Measurements from ENCODE around the gene FAT2. TPM values are rescaled to one million over a fixed set of nuclear protein-coding genes. Genes with fewer than 3 reads are reported as not detected.

FAT2 gene
- polyA plus RNA-seq, 3 donors = 4.6 to 9.4 (median 8.8) TPM

DNA sequence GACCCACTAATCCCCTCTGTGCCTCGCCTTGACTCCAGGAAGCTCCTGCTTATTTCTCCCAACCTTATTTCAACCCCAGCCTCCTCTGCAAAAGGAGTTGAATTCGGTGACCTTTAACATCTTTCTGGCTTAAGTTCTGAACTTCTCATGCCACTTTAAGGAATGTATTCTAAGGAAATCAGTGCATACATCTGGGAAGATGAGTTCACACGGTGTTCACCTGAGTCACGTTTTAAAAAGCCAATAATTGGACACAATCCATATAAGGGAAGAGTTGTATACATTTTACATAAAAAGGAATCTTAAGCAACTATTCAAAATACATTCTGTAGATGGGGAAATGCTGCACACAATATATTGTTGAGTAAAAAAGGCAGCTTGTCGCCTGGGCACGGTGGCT is 33.2 kb downstream of the FAT2 start:
- DNase-seq (ENCODE audit: low read depth in 3 of 3, low spot score in 2 of 3) = no peak

DNA sequence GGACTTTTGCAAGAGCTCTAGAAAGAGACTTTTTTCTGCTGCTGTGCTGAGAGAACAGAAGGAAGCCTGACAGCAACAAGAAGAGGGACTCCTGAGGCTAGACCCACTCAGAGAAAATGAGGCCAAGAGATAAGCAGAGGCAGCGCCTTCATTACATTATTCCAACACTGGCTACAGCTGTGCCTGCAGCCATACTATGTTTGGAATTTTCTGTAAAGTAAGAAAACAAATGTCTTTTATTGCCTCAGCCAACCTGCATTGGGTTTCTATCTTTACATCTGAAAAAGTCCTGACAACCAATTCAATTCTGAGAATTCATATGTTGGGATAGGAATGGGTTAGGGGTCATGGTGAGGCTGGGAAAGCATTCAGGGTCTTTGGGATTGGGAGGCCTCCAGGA is 33.7 kb downstream of the FAT2 start:
- no peak for DNase-seq (ENCODE audit: low read depth in 3 of 3, low spot score in 2 of 3)

DNA sequence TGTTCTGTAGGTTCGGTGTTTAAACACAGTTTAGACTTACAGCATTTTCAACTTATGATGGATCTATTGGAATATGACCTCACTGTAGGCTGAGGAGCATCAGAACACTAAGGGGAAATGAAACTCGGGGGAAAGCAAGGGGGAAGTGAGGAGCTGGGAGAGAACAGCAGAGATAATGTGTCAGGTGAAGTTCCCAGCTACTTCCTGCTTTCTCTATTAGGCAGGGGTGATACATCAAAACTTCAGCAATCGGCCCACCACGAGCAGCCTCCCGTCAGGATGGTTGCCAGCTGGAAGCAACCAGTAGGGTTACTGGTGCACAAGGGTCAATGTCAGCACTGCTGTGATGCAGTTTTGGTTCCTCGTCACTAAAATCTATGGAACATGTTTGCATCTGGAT is 34.3 kb downstream of the FAT2 start:
- DNase-seq (ENCODE audit: low read depth in 3 of 3, low spot score in 2 of 3) = no peak

DNA sequence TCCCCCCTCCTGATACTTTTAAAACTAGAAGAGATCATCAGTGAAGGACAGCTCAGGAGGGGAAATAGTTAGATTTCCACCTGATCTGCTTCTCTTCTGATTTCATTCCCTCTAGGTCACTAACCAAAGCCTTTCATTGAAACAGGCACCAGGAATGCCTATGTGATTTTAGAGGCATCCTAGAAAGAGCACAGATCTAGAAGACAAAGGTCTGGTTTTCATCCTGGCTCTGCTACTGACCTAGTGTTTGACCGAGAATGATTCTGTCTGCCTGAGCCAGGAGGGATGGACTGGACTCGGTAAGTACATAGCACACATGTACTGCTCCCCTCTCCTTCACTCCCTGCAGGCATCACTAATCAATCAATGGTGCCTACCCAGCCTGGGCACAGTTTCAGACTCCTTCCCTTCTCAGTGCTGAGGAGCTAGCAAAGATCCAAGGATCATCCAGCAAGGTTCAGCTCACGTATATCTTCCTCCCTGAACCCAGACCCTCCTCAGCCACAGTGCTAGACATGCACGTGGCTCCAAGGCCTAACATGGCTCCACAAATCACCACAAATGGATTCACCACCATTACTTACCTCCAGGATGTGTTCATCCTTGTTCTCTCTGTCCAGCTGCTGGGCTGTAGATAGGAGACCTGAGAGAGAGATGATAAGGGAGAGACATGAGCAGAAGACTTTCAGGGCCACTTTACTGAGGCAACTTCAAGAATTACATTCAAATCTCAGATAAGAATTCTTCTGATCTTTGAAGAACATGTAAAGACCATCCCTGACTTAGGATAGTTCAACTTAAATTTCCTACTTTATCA is 35.2 kb downstream of the FAT2 start:
- no peak for DNase-seq (ENCODE audit: low read depth in 3 of 3, low spot score in 2 of 3)

DNA sequence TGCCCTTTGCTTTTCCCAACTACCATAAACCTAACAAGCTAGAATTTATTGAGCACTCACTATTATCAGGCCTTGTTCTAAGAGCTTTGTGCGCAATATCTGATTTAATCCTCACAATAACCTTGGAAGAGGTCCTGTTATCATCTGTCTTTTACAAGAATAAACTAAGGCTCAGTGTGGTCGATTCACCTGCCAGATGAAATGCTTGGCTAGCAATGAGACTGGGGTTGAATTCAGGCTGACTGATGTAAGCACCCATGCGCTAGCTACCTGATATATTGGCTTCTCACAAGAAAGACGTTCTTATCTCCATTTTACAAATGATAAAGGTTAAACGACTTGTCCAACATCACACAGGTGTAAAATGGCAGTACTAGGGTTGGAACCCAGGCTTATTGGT is 37.4 kb downstream of the FAT2 start:
- DNase-seq (ENCODE audit: low read depth in 3 of 3, low spot score in 2 of 3) = no peak

DNA sequence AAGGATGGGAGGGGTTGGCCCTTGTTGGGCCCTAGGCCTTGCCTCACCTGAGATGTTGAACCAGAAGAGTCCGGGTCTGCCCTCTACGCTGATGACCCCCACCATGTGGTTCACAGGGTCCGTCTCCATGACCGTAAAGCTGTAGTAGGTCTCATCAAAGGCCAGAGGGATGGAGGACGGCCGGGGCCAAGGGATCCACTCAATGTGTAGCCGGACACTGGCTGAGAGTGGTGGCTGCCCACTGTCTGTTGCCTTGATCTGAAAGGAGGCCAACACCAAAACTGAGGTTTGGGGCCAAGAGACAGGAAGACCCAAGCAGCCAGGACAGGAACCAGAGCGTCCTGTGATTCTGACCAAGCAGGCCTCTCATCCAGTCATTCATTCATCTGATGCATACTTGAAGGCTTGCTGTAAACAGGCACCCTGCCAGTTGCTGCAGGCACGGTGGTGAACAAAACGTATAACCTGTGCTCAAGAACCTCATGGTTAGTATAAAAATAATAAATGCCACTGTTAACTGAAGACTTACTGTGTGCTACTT is 37.9 kb downstream of the FAT2 start:
- no peak for DNase-seq (ENCODE audit: low read depth in 3 of 3, low spot score in 2 of 3)

DNA sequence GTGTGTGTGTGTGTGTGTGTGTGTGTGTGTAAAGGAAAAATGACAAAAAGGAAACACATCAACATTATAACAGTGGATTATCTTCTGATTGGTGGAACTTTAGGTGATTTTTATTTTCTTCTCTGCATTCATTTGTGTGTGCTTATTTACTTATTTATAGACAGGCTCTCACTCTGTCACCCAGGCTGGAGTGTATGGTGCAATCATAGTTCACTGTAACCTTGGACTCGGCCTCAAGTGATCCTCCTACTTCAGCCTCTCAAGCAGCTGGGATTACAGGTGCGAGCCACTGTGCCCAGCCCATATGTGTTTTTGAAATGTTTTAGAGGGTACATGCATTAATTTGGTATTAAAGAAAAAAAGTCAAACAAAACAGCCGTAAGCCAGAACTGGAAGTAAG is 39.1 kb downstream of the FAT2 start:
- no peak for DNase-seq (ENCODE audit: low read depth in 3 of 3, low spot score in 2 of 3)

DNA sequence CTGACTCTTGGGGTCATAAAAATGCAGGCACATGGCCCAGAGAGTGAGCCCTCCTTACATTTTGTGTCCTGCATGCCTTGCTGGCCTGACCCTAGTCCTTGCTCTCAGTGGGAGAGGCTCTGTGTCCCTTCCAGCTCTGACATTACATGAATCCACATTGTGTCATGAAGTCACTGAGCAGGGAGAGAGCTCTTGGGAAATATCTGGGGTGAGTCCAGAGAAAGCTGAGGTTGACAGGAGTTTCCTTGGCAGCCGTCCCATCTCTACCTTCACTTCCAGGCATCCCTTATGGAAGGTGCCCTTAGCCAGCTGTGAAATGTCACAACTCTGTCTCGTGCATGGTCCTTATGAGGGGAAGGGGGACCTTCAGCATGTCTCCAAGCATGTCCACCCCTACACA is 41.0 kb downstream of the FAT2 start:
- DNase-seq (ENCODE audit: low read depth in 3 of 3, low spot score in 2 of 3) = no peak

DNA sequence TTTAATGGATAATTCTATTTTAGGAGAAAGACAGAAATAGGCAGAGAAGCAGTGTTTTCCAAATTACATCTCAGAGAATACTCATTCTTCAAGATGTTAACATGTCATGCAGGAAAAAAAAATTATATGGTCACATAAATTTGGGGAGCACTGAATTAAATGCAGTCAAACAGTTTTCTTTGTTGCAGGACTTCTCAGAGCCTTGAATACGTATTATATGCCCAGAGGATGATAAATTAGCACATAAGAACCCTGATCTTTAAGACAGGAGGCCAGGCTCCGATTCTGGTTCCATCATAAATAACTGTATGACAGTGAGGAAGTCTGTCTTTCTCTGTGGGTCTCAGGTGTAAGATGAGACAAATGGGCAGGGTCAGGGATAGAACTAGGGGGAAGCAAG is 41.4 kb downstream of the FAT2 start:
- no peak for DNase-seq (ENCODE audit: low read depth in 3 of 3, low spot score in 2 of 3)

DNA sequence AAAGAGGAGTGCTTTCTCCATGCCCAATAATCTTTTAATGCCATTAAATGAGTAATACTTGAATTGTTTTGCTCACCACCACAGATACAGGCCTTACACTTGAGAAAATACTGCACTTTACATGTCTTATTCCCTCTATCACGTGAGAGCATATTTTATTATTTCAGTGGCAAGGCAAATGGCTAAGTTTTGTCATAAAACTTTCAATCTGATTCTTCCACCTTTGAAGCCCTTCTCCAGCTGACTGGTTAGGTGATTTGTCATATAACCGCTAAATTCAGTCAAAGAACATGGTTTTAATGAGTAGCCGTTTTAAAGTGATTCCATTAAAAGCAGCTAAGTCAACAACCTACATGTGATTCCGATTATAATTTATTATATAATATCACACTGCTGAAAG is 43.8 kb downstream of the FAT2 start:
- DNase-seq (ENCODE audit: low read depth in 3 of 3, low spot score in 2 of 3) = no peak

DNA sequence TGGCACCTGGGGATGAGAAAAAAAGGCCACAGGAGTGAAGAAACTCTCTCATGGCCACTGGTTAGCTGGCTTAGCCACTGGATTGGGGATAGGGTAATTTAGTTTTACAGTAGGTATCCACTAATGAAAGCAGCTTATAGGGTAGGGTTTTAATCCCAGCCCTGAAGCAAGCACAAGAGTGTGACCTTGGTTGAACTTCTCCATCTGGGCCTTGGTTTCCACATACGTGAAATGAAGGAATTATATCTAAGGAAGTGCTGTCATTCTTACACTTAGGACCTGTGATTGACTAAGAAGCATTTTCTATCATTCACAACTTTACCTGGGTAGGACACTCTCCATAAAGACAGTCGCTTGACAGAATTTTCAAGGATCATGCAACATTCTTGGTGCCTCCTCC is 49.6 kb downstream of the FAT2 start:
- DNase-seq (ENCODE audit: low read depth in 3 of 3, low spot score in 2 of 3) = no peak

Other genes with a start within 250 kb of the FAT2 start
- 1 to 10 TPM; 5.7 to 7.4 (median 6.2) TPM for gene SLC36A2, start 243.8 kb downstream of the FAT2 start, polyA plus RNA-seq (ENCODE audit: insufficient read length in 3 of 3)
- gene SLC36A1, start 143.7 kb downstream of the FAT2 start, polyA plus RNA-seq (ENCODE audit: insufficient read length in 3 of 3) = 1 to 10 TPM; 6.8 to 8.7 (median 7.6) TPM
- 1,000 to 10,000 TPM; 2,321 to 2,599 (median 2,356) TPM for gene SPARC, start 95.6 kb upstream of the FAT2 start, polyA plus RNA-seq (ENCODE audit: insufficient read length in 3 of 3)
- gene ATOX1, start 167.3 kb upstream of the FAT2 start, polyA plus RNA-seq (ENCODE audit: insufficient read length in 3 of 3) = 100 to 1,000 TPM; 110 to 116 (median 112) TPM
- gene G3BP1, start 180.6 kb upstream of the FAT2 start, polyA plus RNA-seq (ENCODE audit: insufficient read length in 3 of 3) = 100 to 1,000 TPM; 170 to 187 (median 185) TPM

All from right renal cortex interstitium (tissue), 3 donors.